ENCODE data around the gene RIOK3. TPM values are rescaled to one million over a fixed set of nuclear protein-coding genes. Genes with fewer than 3 reads are reported as not detected.

Gene RIOK3
- total RNA-seq, 1 donor from 2014 or later, result 64.1 TPM

DNA sequence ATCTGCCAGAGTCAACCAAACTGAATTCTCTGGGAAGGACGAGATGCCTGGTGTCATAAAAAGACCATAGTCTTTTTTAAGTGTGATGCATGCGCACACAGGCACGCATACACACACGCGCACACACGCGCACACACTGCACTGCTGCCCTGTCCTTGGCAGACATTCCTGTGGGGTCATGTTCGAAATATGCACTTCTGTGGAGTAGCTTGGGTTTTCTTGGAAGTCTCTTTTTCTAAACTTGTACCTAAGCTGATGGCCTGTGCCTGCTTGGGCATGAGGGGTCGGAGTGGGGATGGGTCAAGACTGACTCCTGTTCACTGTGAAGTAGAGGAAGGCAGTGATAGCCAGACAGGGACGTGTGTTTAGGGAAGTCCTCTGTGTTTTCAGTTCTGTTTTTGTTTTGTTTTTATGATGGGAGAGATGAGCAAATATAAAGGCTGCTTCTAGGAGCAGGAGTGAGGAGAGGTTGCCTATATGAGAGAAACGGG, 46.2 kb downstream of the RIOK3 start:
- DNase-seq, result no peak
- H3K9me3 ChIP-seq, result no peaks in the 10 kb centered on the region
- ATAC-seq, result no peak
- no peaks in the 10 kb centered on the region for H3K36me3 ChIP-seq
- no peaks in the 10 kb centered on the region for H3K27me3 ChIP-seq (ENCODE audit: low read depth)
- no peak overlapping the region for H3K27ac ChIP-seq
- H3K4me1 ChIP-seq, result peaks cover 20% of the 10 kb centered on the region
- no peak overlapping the region for H3K4me3 ChIP-seq
- TF ChIP-seq, protein P1, sequence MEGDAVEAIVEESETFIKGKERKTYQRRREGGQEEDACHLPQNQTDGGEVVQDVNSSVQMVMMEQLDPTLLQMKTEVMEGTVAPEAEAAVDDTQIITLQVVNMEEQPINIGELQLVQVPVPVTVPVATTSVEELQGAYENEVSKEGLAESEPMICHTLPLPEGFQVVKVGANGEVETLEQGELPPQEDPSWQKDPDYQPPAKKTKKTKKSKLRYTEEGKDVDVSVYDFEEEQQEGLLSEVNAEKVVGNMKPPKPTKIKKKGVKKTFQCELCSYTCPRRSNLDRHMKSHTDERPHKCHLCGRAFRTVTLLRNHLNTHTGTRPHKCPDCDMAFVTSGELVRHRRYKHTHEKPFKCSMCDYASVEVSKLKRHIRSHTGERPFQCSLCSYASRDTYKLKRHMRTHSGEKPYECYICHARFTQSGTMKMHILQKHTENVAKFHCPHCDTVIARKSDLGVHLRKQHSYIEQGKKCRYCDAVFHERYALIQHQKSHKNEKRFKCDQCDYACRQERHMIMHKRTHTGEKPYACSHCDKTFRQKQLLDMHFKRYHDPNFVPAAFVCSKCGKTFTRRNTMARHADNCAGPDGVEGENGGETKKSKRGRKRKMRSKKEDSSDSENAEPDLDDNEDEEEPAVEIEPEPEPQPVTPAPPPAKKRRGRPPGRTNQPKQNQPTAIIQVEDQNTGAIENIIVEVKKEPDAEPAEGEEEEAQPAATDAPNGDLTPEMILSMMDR (IDR thresholded peaks at IDR 0.05), result no peak
- intact Hi-C loops (cut with DNase I), result no loop called here

DNA sequence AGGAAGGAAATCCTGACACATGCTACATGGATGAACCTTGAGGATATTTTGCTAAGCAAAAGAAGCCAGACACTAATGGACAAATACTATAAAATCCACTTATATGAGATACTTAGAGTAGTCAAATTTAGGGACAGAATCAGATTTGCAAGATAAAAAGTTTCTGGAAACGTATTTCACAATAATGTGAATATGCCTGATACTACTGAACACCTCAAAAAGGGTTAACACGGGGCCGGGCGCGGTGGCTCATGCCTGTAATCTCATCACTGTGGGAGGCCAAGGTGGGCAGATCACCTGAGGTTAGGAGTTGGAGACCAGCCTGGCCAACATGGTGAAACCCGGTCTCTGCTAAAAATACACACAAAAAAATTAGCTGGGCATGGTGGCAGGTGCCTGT, 48.5 kb downstream of the RIOK3 start:
- peaks cover 41% of the 10 kb centered on the region for H3K4me1 ChIP-seq
- DNase-seq, result no peak
- peaks cover 6% of the 10 kb centered on the region for H3K36me3 ChIP-seq
- H3K27me3 ChIP-seq (ENCODE audit: low read depth), result no peaks in the 10 kb centered on the region
- H3K9me3 ChIP-seq, result no peaks in the 10 kb centered on the region
- intact Hi-C loops (cut with DNase I), result no loop called here
- H3K4me3 ChIP-seq, result no peak overlapping the region
- H3K27ac ChIP-seq, result no peak overlapping the region
- ATAC-seq, result no peak
- TF ChIP-seq, protein P1 (IDR thresholded peaks at IDR 0.05), result no peak

GRCh38 chr18:23502516-23503037, 49.5 kb downstream of the RIOK3 start:
- no peaks in the 10 kb centered on the region for H3K27me3 ChIP-seq (ENCODE audit: low read depth)
- H3K4me3 ChIP-seq, result peak overlapping the region; percentile 97
- peaks cover 41% of the 10 kb centered on the region for H3K4me1 ChIP-seq
- DNase-seq (no peak), ATAC-seq (no peak)
- H3K9me3 ChIP-seq, result no peaks in the 10 kb centered on the region
- peak overlapping the region; percentile 96 for H3K27ac ChIP-seq
- intact Hi-C loops (cut with DNase I), result no loop called here
- peaks cover 15% of the 10 kb centered on the region for H3K36me3 ChIP-seq
- TF ChIP-seq, protein P1 (IDR thresholded peaks at IDR 0.05), result no peak

- ATAC-seq (peak; percentile 97 to 98), DNase-seq (peak; percentile 99)
- Histone ChIP-seq H3K36me3 (peaks cover 22% of the 10 kb centered on the region), H3K4me1 (peaks cover 41% of the 10 kb centered on the region), H3K27ac (peak within 1 kb of the TSS; percentile 96), H3K27me3 (ENCODE audit: low read depth) (no peaks in the 10 kb centered on the region), H3K9me3 (no peaks in the 10 kb centered on the region), H3K4me3 (peak within 1 kb of the TSS; percentile 97)
- TF ChIP-seq, protein P1 (IDR thresholded peaks at IDR 0.05), result peak; percentile 9
- intact Hi-C loops (cut with DNase I), result no loop called here
Observed at GRCh38 chr18:23503038-23503962, 50.2 kb downstream of the RIOK3 start, which contains the start of gene RMC1. RMC1 (plus strand) TSS chr18:23503511; CDS start chr18:23503619, 108 bp downstream.

- peak overlapping the region; percentile 96 for H3K27ac ChIP-seq
- peaks cover 40% of the 10 kb centered on the region for H3K4me1 ChIP-seq
- ATAC-seq (no peak), DNase-seq (no peak)
- peak overlapping the region; percentile 97 for H3K4me3 ChIP-seq
- peaks cover 29% of the 10 kb centered on the region for H3K36me3 ChIP-seq
- TF ChIP-seq, protein P1 (IDR thresholded peaks at IDR 0.05), result no peak
- intact Hi-C loops (cut with DNase I), result no loop called here
- H3K27me3 ChIP-seq (ENCODE audit: low read depth), result no peaks in the 10 kb centered on the region
- H3K9me3 ChIP-seq, result no peaks in the 10 kb centered on the region
Observed at GRCh38 chr18:23503963-23504344, 50.9 kb downstream of the RIOK3 start.

Data from lower lobe of right lung (tissue), 2 donors.